ENCODE measurements around the gene ADAMTSL5.

Gene ADAMTSL5

GRCh38 chr19:1492474-1493006 is 20.3 kb downstream of the ADAMTSL5 start:
- DNase-seq (ENCODE audit: low read depth), result no peak
- no peak overlapping the region for H3K4me3 ChIP-seq (ENCODE audit: control insufficient read depth, low read depth, low read length)
- TF ChIP-seq CTCF (conservative IDR thresholded peaks at IDR 0.05; ENCODE audit: control insufficient read depth, insufficient read depth, low read depth, low read length), result no peak

- no peak for TF ChIP-seq CTCF (conservative IDR thresholded peaks at IDR 0.05; ENCODE audit: control insufficient read depth, insufficient read depth, low read depth, low read length)
- DNase-seq (ENCODE audit: low read depth), result no peak
- H3K4me3 ChIP-seq (ENCODE audit: control insufficient read depth, low read depth, low read length), result no peak overlapping the region
These were observed 21.0 kb downstream of the ADAMTSL5 start for GRCh38 chr19:1491849-1492170.

GRCh38 chr19:1491114-1491848 is 21.5 kb downstream of the ADAMTSL5 start, which contains the start of gene REEP6:
Gene REEP6, plus strand, starts transcription at chr19:1491181. Its CDS starts 89 bp downstream, at chr19:1491270.
- DNase-seq (ENCODE audit: low read depth), result no peak
- peak within 1 kb of the TSS; percentile 63 for H3K4me3 ChIP-seq (ENCODE audit: control insufficient read depth, low read depth, low read length)
- no peak for TF ChIP-seq CTCF (conservative IDR thresholded peaks at IDR 0.05; ENCODE audit: control insufficient read depth, insufficient read depth, low read depth, low read length)

GRCh38 chr19:1490311-1491113 is 22.3 kb downstream of the ADAMTSL5 start, which contains the start of gene PCSK4:
Gene PCSK4, minus strand, starts transcription at chr19:1490350. Its CDS starts 4 bp downstream, at chr19:1490346.
- TF ChIP-seq CTCF (conservative IDR thresholded peaks at IDR 0.05; ENCODE audit: control insufficient read depth, insufficient read depth, low read depth, low read length), result no peak
- peak; percentile 98 for DNase-seq (ENCODE audit: low read depth)
- H3K4me3 ChIP-seq (ENCODE audit: control insufficient read depth, low read depth, low read length), result peak within 1 kb of the TSS; percentile 63

- TF ChIP-seq CTCF (conservative IDR thresholded peaks at IDR 0.05; ENCODE audit: control insufficient read depth, insufficient read depth, low read depth, low read length), result no peak
- DNase-seq (ENCODE audit: low read depth), result no peak
- H3K4me3 ChIP-seq (ENCODE audit: control insufficient read depth, low read depth, low read length), result peak overlapping the region; percentile 63
These were observed 23.1 kb downstream of the ADAMTSL5 start for GRCh38 chr19:1489463-1490310.

- no peak overlapping the region for H3K4me3 ChIP-seq (ENCODE audit: control insufficient read depth, low read depth, low read length)
- no peak for TF ChIP-seq CTCF (conservative IDR thresholded peaks at IDR 0.05; ENCODE audit: control insufficient read depth, insufficient read depth, low read depth, low read length)
- DNase-seq (ENCODE audit: low read depth), result no peak
These were observed 24.6 kb downstream of the ADAMTSL5 start for GRCh38 chr19:1488282-1488601.
